ENCODE results near the gene NQO2. TPM values are rescaled to one million over a fixed set of nuclear protein-coding genes. Genes with fewer than 3 reads are reported as not detected.

Gene NQO2
- total RNA-seq, 1 experiment from 2014 or later = 105 TPM

GRCh38 chr6:3041606-3042005 lies 41.9 kb downstream of the NQO2 start:
- Histone ChIP-seq H2AFZ (ENCODE audit: low read length) (no peak overlapping the region), H3K27me3 (ENCODE audit: insufficient read depth, low read length) (no peaks in the 10 kb centered on the region), H3K18ac (ENCODE audit: insufficient read length, low read depth, low read length) (no peak overlapping the region), H3K9ac (ENCODE audit: extremely low read depth, insufficient read length, low read length) (no peak overlapping the region), H3K4ac (ENCODE audit: low read depth, low read length) (no peak overlapping the region), H3K4me2 (ENCODE audit: insufficient read depth, insufficient read length, low read length) (no peak overlapping the region), H3K23ac (ENCODE audit: insufficient read length, low read depth, low read length) (no peak overlapping the region), H2AK5ac (ENCODE audit: insufficient read length, low read length) (no peak overlapping the region), H2BK12ac (ENCODE audit: insufficient read length, low read depth, low read length) (no peak overlapping the region), H3K79me2 (ENCODE audit: insufficient read depth, low read length) (no peaks in the 10 kb centered on the region), H3K9me3 (ENCODE audit: control insufficient read depth, low read depth, low read length) (no peaks in the 10 kb centered on the region), H3K56ac (ENCODE audit: insufficient read length, low read depth, low read length) (no peak overlapping the region), H4K91ac (ENCODE audit: insufficient read length, low read depth, low read length) (no peak overlapping the region), H2BK5ac (ENCODE audit: insufficient read length, low read length) (no peak overlapping the region), H4K8ac (replicated peaks; ENCODE audit: insufficient read length, low read depth, low read length) (no peak overlapping the region), H3K27ac (ENCODE audit: insufficient read length, low read depth, low read length) (no peak overlapping the region), H3K4me1 (ENCODE audit: insufficient read depth, low read length) (no peaks in the 10 kb centered on the region; the same call in 1 of the 2 replicates), H4K20me1 (ENCODE audit: control insufficient read depth, insufficient read depth, insufficient read length) (no peaks in the 10 kb centered on the region), H3K23me2 (ENCODE audit: insufficient read length, low read depth, low read length, poor library complexity, severe bottlenecking) (peaks cover 2% of the 10 kb centered on the region), H3K14ac (ENCODE audit: insufficient read depth, low read length) (no peak overlapping the region), H2BK120ac (ENCODE audit: low read depth, low read length, poor library complexity, severe bottlenecking) (no peak overlapping the region), H3K79me1 (ENCODE audit: insufficient read depth, low read depth, low read length, poor library complexity, severe bottlenecking) (no peaks in the 10 kb centered on the region), H4K5ac (ENCODE audit: insufficient read length, low read depth, low read length) (no peak overlapping the region), H2BK15ac (ENCODE audit: low read depth, low read length) (no peak overlapping the region), H3T11ph (ENCODE audit: low read length) (no peak overlapping the region), H2BK20ac (ENCODE audit: low read depth, low read length, poor library complexity, severe bottlenecking) (no peak overlapping the region)
- Mint-ChIP-seq H3K4me3 (no peak overlapping the region), H3K27ac (peak overlapping the region in 1 of 3 experiments; percentile 74; a peak in 2 of 7 replicates), H3K9me3 (no peaks in the 10 kb centered on the region), H3K27me3 (ENCODE audit: low read depth) (peaks cover 5% of the 10 kb centered on the region; the same call in 1 of the 2 replicates), H3K36me3 (ENCODE audit: insufficient read depth in 1 of 3, low read depth in 3 of 3) (peaks cover 0 to 1% (median 0%) of the 10 kb centered on the region in 3 experiments; a peak in 1 of 7 replicates), H3K4me1 (peaks cover 12 to 21% of the 10 kb centered on the region in 2 experiments)
- no peak for TF ChIP-seq CTCF (conservative IDR thresholded peaks at IDR 0.05)
- DNase-seq = no peak
- WGBS (ENCODE audit: extremely low coverage, insufficient read length, low lambda C conversion rate) = no CpG with 5 or more reads among the region's 2 CpGs

Measured in H9 (cell line).